A673 (cell line): Measurements from ENCODE around the gene PPP1R18. TPM values are rescaled to one million over a fixed set of nuclear protein-coding genes. Genes with fewer than 3 reads are reported as not detected.
A peak's percentile ranks its signal among the peaks of the same experiment; 100 is the strongest.
"Not testable (repeated sequence)": the region's sequence is repeated elsewhere in the genome, so short reads cannot be mapped to it uniquely, and the experiment has no call there.

Source experiments
- BruUV-seq: library from RNA; stranded (reverse); fragments of 400-500 nt; replicated peaks from 2 replicates; lab custom pipeline; 2021; lab: Mats Ljungman, UMichigan
- CTCF ChIA-PET: fragments of 300-600 bp; sonication (Branson Sonifier 250); formaldehyde crosslinking; loops from one replicate; lab custom pipeline; 2022; ENCODE audit warnings: antibody characterized with exemption; lab: Charles Lee
- POLR2A ChIA-PET: fragments of 300-600 bp; sonication (Branson Sonifier 250); formaldehyde crosslinking; loops from one replicate; lab custom pipeline; 2022; ENCODE audit warnings: antibody characterized with exemption; ENCODE audit not compliant: low non-redundant PET; lab: Charles Lee
- DNase-seq: peaks from one replicate; pipeline ENCODE4 v3.0.0-alpha.2; 2015; ENCODE audit warnings: low spot score
- H3K27ac ChIP-seq: fragments of 200-600 bp; sonication (generic); 2 replicates; pipeline ENCODE4 v1.5.1; 2016; ENCODE audit warnings: mixed run types, low read depth, mild to moderate bottlenecking, mixed read lengths, antibody characterized with exemption, low read length; ENCODE audit not compliant: poor library complexity, severe bottlenecking
- H3K27me3 ChIP-seq: fragments of 200-600 bp; sonication (generic); replicated peaks from 2 replicates; pipeline ENCODE4 v1.6.1; 2017; ENCODE audit warnings: mixed run types, low read depth, mild to moderate bottlenecking, mixed read lengths, antibody characterized with exemption, low read length; ENCODE audit not compliant: insufficient read depth, poor library complexity
- H3K36me3 ChIP-seq: fragments of 200-600 bp; sonication (generic); 2 replicates; pipeline ENCODE4 v1.6.1; 2016; ENCODE audit warnings: mixed run types, mild to moderate bottlenecking, mixed read lengths, antibody characterized with exemption, low read length; ENCODE audit not compliant: insufficient read depth, poor library complexity, severe bottlenecking
- H3K4me1 ChIP-seq: fragments of 200-600 bp; sonication (generic); 2 replicates; pipeline ENCODE4 v1.6.1; 2017; ENCODE audit warnings: mixed run types, mild to moderate bottlenecking, mixed read lengths, antibody characterized with exemption, low read length; ENCODE audit not compliant: insufficient read depth, poor library complexity, severe bottlenecking
- H3K4me3 ChIP-seq: fragments of 200-600 bp; sonication (generic); 2 replicates; pipeline ENCODE4 v1.5.1; 2016; ENCODE audit warnings: low read depth, mixed run types, mild to moderate bottlenecking, mixed read lengths, low read length; ENCODE audit not compliant: poor library complexity, severe bottlenecking
- H3K9me3 ChIP-seq: fragments of 200-600 bp; sonication (generic); 2 replicates; pipeline ENCODE4 v1.6.1; 2016; ENCODE audit warnings: mixed run types, low read depth, mild to moderate bottlenecking, mixed read lengths, antibody characterized with exemption, low read length; ENCODE audit not compliant: poor library complexity, severe bottlenecking
- CTCF ChIP-seq: fragments of 300-800, 200-600 bp; sonication (generic); conservative IDR thresholded peaks from 2 replicates; pipeline ENCODE4 v1.5.1; 2017; ENCODE audit warnings: low read depth, mild to moderate bottlenecking, antibody characterized with exemption, low read length, moderate library complexity, mixed read lengths
- EZH2 ChIP-seq: fragments of 200-600 bp; sonication (generic); IDR thresholded peaks from 2 replicates; pipeline ENCODE4 v1.6.1; 2017; ENCODE audit warnings: borderline replicate concordance, low read depth, mild to moderate bottlenecking, mixed read lengths, antibody characterized with exemption, low read length; ENCODE audit not compliant: poor library complexity, severe bottlenecking
- intact Hi-C: fragments of 100-400 bp; cut with micrococcal nuclease; formaldehyde crosslinking; loops from one replicate; pipeline ENCODE4 v1.10.0; 2022; ENCODE audit not compliant: unreplicated experiment
- total RNA-seq: library from RNA; stranded (reverse); gene quantifications from 2 replicates; pipeline ENCODE4 v1.2.3, GENCODE V29; 2021

PPP1R18 gene
- total RNA-seq, 1 experiment from 2014 or later = 50.3 TPM

- Histone ChIP-seq H3K27me3 (no peaks in the 10 kb centered on the region), H3K27ac (peak overlapping the region; percentile 7), H3K9me3 (no peaks in the 10 kb centered on the region), H3K36me3 (peaks cover 60% of the 10 kb centered on the region), H3K4me1 (peaks cover 21% of the 10 kb centered on the region), H3K4me3 (no peak overlapping the region)
- CTCF ChIA-PET = no interaction called here
- POLR2A ChIA-PET = no interaction called here
- BruUV-seq = no TSS peak
- DNase-seq = peak; percentile 28
- intact Hi-C loops = loop anchor here (5.0 kb wide), 2 partner anchors 152 to 362 kb away; no protein-coding TSS in a partner anchor
- TF ChIP-seq CTCF (no peak), EZH2 (no peak)
Observed at GRCh38 chr6:30724906-30725667, 38.6 kb upstream of the PPP1R18 start.

GRCh38 chr6:30723843-30724741 is 37.6 kb upstream of the PPP1R18 start:
- H3K9me3 ChIP-seq, intact Hi-C loops, H3K27me3 ChIP-seq: not testable (repeated sequence)
- Histone ChIP-seq H3K4me1 (peaks cover 24% of the 10 kb centered on the region), H3K27ac (peak overlapping the region; percentile 7), H3K36me3 (peaks cover 52% of the 10 kb centered on the region), H3K4me3 (peak overlapping the region; percentile 94)
- POLR2A ChIA-PET = interaction anchor here (0.6 kb wide), 1 partner anchor 78 kb away, joined by 12 read pairs; no protein-coding TSS in a partner anchor
- BruUV-seq = TSS peak; percentile 34
- peak; percentile 51 for DNase-seq
- CTCF ChIA-PET = interaction anchor here (0.6 kb wide), 1 partner anchor 8 kb away, joined by 4 read pairs; no protein-coding TSS in a partner anchor

GRCh38 chr6:30723159-30723842 is 36.9 kb upstream of the PPP1R18 start:
- intact Hi-C loops, POLR2A ChIA-PET, H3K9me3 ChIP-seq, BruUV-seq, H3K27me3 ChIP-seq: not testable (repeated sequence)
- peaks cover 32% of the 10 kb centered on the region for H3K4me1 ChIP-seq
- H3K27ac ChIP-seq = peak overlapping the region; percentile 98
- peak; percentile 14 for DNase-seq
- peak overlapping the region; percentile 94 for H3K4me3 ChIP-seq
- CTCF ChIA-PET = interaction anchor here (2.1 kb wide), 1 partner anchor 44 kb away, joined by 11 read pairs; no protein-coding TSS in a partner anchor
- H3K36me3 ChIP-seq = peaks cover 52% of the 10 kb centered on the region
